Endothelial cell of umbilical vein (primary cell): Measurements from ENCODE around the gene CCP110.

Source experiments
- CTCF ChIP-seq, 2 donors: IDR thresholded peaks; 1 replicate in 1 of 2; 2 replicates in 1 of 2; pipeline ENCODE4 v1.5.1; 2011; ENCODE audit warnings: low read length in 2 of 2, mild to moderate bottlenecking in 2 of 2, moderate library complexity in 2 of 2, control low read depth in 1 of 2, inconsistent platforms in 1 of 2, low read depth in 1 of 2; ENCODE audit not compliant: insufficient read depth in 1 of 2; ENCODE audit errors: extremely low read depth in 1 of 2
- EZH2 ChIP-seq: IDR thresholded peaks from 2 replicates; pipeline ENCODE4 v1.6.1; 2012; ENCODE audit warnings: borderline replicate concordance, low read depth, mild to moderate bottlenecking, moderate library complexity, low read length, inconsistent platforms; ENCODE audit not compliant: severe bottlenecking
- FOS ChIP-seq: IDR thresholded peaks from 2 replicates; pipeline ENCODE4 v1.6.1; 2011; ENCODE audit warnings: mild to moderate bottlenecking, low read length, moderate library complexity, borderline replicate concordance; ENCODE audit not compliant: insufficient read depth
- JUN ChIP-seq: IDR thresholded peaks from 2 replicates; pipeline ENCODE4 v1.6.1; 2011; ENCODE audit warnings: borderline replicate concordance, low read depth; ENCODE audit not compliant: insufficient read length, insufficient read depth
- MAX ChIP-seq: IDR thresholded peaks from 2 replicates; pipeline ENCODE4 v1.6.1; 2011; ENCODE audit not compliant: insufficient read depth, insufficient read length
- MYC ChIP-seq: IDR thresholded peaks from one replicate; pipeline ENCODE4 v1.6.1; 2011; ENCODE audit warnings: mild to moderate bottlenecking, low read depth, low read length
- POLR2A ChIP-seq: IDR thresholded peaks from 2 replicates; pipeline ENCODE4 v1.6.1; 2012; ENCODE audit warnings: low read depth, mild to moderate bottlenecking, control low read depth, low read length
- POLR2AphosphoS5 ChIP-seq: IDR thresholded peaks from 2 replicates; pipeline ENCODE4 v1.6.1; 2012; ENCODE audit warnings: low read depth, mild to moderate bottlenecking, control low read depth, low read length, moderate library complexity; ENCODE audit not compliant: insufficient read depth

- TF ChIP-seq POLR2A (no peak), CTCF (IDR thresholded peaks at IDR 0.05; ENCODE audit: extremely low read depth in 1 of 2, insufficient read depth in 1 of 2, low read depth in 1 of 2, low read length in 2 of 2) (no peak), JUN (no peak), FOS (no peak), POLR2AphosphoS5 (no peak), EZH2 (no peak), MAX (no peak), MYC (no peak)
Observed at GRCh38 chr16:19567560-19567959, 43.8 kb downstream of the CCP110 start.
